Transverse colon (tissue), 3 donors: Measurements from ENCODE around the gene PTPRN2.

ENCODE experiments used
- POLR2A ChIP-seq: fragments of 450-650 bp; IDR thresholded peaks from one replicate; pipeline ENCODE4 v1.6.1; 2016; ENCODE audit warnings: antibody characterized with exemption, mild to moderate bottlenecking, moderate library complexity
- POLR2AphosphoS5 ChIP-seq, 3 donors: sonication (generic); formaldehyde crosslinking; IDR thresholded peaks; one replicate each; pipeline ENCODE4 v1.6.1; 2016; ENCODE audit warnings: antibody characterized with exemption in 3 of 3

- TF ChIP-seq POLR2A (no peak), POLR2AphosphoS5 (IDR thresholded peaks at IDR 0.05) (no peak)
Measured at GRCh38 chr7:158548726-158549125, 38.9 kb downstream of the PTPRN2 start.
